GM21528 (cell line): ENCODE results near the gene MEIS1.
"Not testable (repeated sequence)": the region's sequence is repeated elsewhere in the genome, so short reads cannot be mapped to it uniquely, and the experiment has no call there.

Experiments used
- ATAC-seq: cut with Tn5 transposase; IDR thresholded peaks from one replicate; pipeline ENCODE4 v1.9.1; 2021; ENCODE audit warnings: mild to moderate bottlenecking, moderate library complexity; ENCODE audit not compliant: unreplicated experiment, low FRiP score

MEIS1 gene

GRCh38 chr2:66434679-66435548, at the start of gene MEIS1:
Gene MEIS1, plus strand, starts transcription at chr2:66435125. Its CDS starts 732 bp downstream, at chr2:66435857.
- ATAC-seq: peak; percentile 85

GRCh38 chr2:66387016-66387753, 47.7 kb upstream of the MEIS1 start:
- ATAC-seq: no peak

DNA sequence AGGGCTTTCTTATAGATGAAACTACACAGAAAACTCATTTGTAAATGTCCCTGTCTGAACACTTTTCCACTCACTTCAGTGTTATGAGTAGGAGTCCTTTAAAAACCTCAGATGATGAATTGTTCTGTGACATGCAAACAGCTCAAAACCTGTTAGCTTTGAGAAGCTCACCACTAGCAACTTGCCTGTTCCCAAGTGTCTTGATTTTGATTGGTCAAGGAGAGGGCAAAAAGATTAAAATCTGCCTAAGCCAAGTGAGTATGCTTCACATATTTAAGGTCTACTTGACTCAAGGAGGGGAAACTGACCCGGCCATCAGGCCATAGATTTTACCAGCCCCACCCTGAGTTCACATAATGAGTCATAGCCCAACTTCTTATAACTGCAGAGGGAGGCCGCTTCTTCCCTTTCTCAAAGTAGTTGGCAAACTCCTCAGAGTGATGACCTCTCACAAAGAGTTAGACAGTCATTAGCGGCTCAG, 45.2 kb upstream of the MEIS1 start:
- no peak for ATAC-seq

DNA sequence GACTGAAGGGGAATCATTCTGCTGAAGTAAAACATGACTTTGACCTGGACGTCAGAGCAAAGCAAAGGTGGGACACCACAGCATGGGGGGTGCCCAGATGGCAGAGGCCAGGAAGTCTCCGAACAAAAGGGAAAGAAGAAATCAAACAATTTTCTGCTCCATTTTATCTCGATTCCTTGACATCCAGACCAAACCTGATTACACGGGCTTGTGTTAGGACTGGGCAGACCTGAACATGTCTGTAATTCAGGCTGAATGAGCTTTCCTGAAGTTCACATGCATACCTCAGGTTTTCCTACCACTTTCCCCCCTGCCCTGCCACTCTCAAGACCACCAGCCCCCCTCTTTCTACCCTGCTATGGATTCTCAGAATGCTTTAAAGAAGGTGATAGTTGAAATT, 44.8 kb upstream of the MEIS1 start:
- no peak for ATAC-seq

DNA sequence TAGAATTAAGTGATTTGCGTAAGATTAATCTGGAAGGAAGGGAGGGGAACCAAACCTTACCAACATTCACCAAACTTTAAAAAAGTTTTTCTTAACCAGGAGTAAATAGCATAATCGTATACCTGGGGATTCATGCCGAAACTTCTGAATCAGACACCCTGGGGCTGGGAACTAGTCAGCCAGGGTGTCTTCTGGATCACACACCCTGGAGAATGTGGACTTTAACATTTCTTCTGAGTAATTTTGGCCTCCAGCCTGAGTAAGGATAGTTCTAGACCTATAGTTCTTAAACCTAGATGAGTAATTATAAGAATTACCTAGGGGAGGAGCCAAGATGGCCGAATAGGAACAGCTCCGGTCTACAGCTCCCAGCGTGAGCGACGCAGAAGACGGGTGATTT, 44.1 kb upstream of the MEIS1 start:
- no peak for ATAC-seq

- ATAC-seq: not testable (repeated sequence)
Observed at GRCh38 chr2:66391240-66391639, 43.7 kb upstream of the MEIS1 start.

GRCh38 chr2:66405473-66405872, 29.5 kb upstream of the MEIS1 start:
- ATAC-seq: no peak

GRCh38 chr2:66408905-66409304, 26.0 kb upstream of the MEIS1 start:
- ATAC-seq: no peak

DNA sequence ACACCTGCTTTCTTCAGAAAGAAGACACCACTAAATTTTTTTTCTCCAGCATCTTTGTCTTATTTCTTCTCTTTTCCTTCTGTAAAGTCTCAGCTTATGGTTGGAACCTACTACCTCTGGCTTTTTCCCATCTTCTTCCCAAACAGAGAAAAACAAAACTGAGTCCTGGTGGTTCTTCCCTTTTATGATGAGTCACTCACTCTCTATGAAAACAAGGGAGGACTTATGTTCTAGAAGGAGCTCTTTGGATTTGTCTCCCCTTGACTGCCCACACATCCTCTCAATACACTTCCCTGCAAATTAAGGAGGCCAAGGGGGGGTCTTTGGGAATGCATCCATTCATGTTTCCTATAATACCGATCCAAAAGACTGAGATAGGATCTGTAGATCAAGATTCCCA, 22.1 kb upstream of the MEIS1 start:
- no peak for ATAC-seq

DNA sequence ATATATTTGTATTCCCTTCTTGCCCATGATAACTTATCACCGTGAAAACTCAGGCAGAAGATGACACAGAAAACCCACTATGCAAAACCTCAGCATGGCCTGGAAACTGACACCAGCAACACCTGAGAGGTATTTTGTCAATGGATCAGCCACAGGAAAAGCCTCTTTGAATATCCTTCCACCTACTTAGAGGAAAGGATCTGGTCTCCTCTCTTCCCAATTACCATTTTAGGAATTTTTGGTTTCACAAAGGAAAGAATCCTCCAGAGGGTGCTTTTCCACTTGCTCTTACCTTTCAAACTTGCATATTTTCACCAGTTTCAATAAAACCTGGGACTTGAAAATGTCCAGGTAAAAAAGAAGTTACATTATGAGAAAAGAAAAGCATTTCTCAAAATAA, 20.0 kb upstream of the MEIS1 start:
- no peak for ATAC-seq

DNA sequence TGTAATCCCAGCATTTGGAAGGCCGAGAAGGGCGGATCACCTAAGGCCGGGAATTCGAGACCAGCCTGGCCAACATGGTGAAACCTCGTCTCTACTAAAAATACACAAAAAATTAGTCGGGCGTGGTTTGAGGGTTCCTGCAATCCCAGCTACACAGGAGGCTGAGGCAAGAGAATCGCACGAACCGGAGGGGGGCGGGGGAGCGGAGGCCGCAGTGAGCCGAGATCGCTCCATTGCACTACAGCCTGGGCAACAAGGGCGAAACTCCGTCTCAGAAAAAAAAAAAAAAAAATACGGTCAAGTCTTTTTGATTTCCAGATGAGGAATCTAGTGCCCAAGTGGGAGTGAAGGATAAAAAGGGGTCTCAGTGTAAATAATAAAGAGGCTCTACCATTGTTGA, 16.5 kb upstream of the MEIS1 start:
- ATAC-seq: no peak

GRCh38 chr2:66421612-66422011, 13.3 kb upstream of the MEIS1 start:
- ATAC-seq: no peak

DNA sequence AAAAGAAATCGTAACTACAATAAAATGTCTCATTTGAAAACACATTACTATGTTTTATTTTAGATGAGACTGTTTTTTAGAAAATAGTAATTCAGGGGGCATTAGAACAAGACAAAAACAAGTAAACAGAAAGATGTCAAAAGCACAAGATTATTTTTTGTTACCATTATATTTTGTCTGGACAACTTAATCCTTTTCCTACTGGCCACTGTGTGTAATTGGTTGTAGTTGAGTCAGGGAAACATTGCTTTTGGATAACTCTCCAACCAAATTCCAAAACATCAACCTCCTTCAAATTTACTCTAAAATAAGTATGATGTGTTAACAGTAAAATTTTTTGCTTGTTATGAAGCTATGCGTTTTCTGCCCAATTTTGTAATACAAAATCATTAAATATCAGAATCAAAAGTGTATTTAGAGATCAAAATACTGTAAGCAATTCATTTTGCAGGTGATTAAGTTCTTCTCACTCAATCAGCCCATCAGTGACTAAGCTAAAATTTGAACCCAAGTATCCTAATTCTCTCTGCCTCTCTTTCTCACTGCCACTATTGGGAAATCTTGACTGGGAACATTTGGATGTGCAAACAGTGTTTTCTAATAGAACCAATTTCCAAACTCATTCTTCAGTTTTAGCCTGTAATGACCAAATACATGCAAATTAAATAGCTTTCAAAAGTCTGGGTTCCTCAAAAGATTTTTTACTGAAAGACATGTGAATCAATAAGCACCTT, 11.4 kb upstream of the MEIS1 start:
- ATAC-seq: no peak

GRCh38 chr2:66426244-66427111, 8.4 kb upstream of the MEIS1 start:
- ATAC-seq: no peak

DNA sequence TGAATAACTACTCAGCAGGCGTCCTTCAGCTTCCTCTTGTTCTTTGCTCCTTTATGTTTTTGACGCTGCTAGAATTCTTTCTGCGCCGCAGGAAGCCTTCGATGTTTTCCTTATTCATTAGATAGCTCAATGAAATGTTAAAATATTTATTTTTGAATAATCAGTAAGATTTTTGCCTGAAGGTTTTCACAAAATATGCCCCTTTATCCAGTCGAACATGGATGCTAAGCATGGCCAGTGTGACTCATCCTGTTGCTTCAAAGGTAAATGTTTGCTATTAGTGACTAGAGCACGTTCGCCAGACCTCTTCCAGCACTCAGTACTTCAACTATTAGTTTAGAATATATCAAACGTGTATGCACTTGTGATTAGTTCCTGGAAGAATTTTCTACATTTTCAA, 7.6 kb upstream of the MEIS1 start:
- no peak for ATAC-seq

- ATAC-seq: no peak
Observed at GRCh38 chr2:66428986-66429612, 5.8 kb upstream of the MEIS1 start.

DNA sequence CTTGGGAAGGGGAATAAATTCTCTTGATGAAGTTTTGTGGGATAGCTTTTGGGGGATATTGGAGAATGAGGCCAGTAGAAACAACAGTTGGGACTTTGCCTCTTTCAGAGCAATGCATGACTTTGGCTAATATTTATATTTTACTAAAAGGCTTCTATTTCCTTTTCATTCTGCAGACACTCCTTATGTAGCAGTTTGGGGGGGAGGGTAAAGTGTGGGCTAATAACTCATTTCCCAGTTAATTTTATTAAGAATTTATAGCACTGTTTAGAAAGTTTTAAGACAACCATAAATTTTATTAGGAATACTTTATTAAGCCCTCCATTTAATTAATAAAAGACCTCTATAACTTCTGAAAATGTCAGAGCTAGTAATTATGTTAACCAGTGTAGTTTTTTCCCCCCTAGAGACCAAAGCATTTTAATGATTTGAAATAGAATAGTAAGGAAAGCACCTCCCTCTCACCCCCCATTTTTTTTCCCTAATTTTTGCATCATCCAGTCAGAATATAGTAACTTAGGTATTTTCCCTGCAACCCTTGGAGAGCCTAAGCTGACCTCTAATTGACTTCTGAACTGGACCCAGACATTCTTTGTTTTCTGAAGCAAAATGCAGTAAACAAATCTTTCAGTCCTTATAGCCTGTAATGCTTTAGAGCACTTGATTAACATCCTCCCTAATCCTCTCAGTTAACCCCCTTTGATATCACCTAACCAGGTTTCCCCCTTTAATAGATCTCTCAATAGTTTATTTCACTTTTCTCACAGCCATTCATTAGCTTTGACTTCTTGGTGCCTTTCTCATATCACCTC, 5.0 kb upstream of the MEIS1 start:
- no peak for ATAC-seq

- ATAC-seq: no peak
Observed at GRCh38 chr2:66430505-66431273, 4.2 kb upstream of the MEIS1 start.
